Stimulated activated CD8-positive, alpha-beta memory T cell treated with anti-CD3 and anti-CD28 coated beads, Interleukin-2, amount 100 ng/mL, for 1 hour (primary cell): ENCODE measurements around the gene NUCKS1.
A peak's percentile ranks its signal among the peaks of the same experiment; 100 is the strongest.

Source experiments
- DNase-seq, 2 donors: peaks; one replicate each; pipeline ENCODE4 v3.0.0-alpha.2; 2020; ENCODE audit warnings: low read depth in 2 of 2

NUCKS1 gene

GRCh38 chr1:205770618-205771017 lies 20.6 kb upstream of the NUCKS1 start:
- no peak for DNase-seq

- no peak for DNase-seq
Observed at GRCh38 chr1:205769641-205770365, 19.8 kb upstream of the NUCKS1 start.

- no peak for DNase-seq
Observed at GRCh38 chr1:205767248-205767647, 17.3 kb upstream of the NUCKS1 start.

GRCh38 chr1:205766570-205766969 lies 16.6 kb upstream of the NUCKS1 start:
- no peak for DNase-seq

- no peak for DNase-seq
Observed at GRCh38 chr1:205766038-205766437, 16.1 kb upstream of the NUCKS1 start.

- DNase-seq, result no peak
Observed at GRCh38 chr1:205764578-205764977, 14.6 kb upstream of the NUCKS1 start.

- DNase-seq, result no peak
Observed at GRCh38 chr1:205763980-205764379, 14.0 kb upstream of the NUCKS1 start.

GRCh38 chr1:205760606-205761005 lies 10.6 kb upstream of the NUCKS1 start:
- DNase-seq, result no peak

GRCh38 chr1:205756552-205756951 lies 6.6 kb upstream of the NUCKS1 start:
- DNase-seq, result no peak

GRCh38 chr1:205754857-205755256 lies 4.9 kb upstream of the NUCKS1 start:
- no peak for DNase-seq

- no peak for DNase-seq
Observed at GRCh38 chr1:205751036-205751651, 1.2 kb upstream of the NUCKS1 start.

GRCh38 chr1:205749234-205750137 lies 496 bp downstream of the NUCKS1 start:
- peak; percentile 85 to 89 for DNase-seq

GRCh38 chr1:205748403-205749233 lies 1.4 kb downstream of the NUCKS1 start:
- no peak for DNase-seq

- no peak for DNase-seq
Observed at GRCh38 chr1:205746757-205747412, 3.1 kb downstream of the NUCKS1 start.

- no peak for DNase-seq
Observed at GRCh38 chr1:205744403-205744802, 5.6 kb downstream of the NUCKS1 start.

- DNase-seq, result no peak
Observed at GRCh38 chr1:205743977-205744376, 6.0 kb downstream of the NUCKS1 start.

- no peak for DNase-seq
Observed at GRCh38 chr1:205741681-205742080, 8.3 kb downstream of the NUCKS1 start.

GRCh38 chr1:205739348-205740160 lies 10.4 kb downstream of the NUCKS1 start:
- no peak for DNase-seq

GRCh38 chr1:205735218-205735617 lies 14.8 kb downstream of the NUCKS1 start:
- DNase-seq, result no peak
